Limb (tissue), 2 donors: ENCODE measurements around the gene ID2.
"Not testable (repeated sequence)": the region's sequence is repeated elsewhere in the genome, so short reads cannot be mapped to it uniquely, and the experiment has no call there.

Experiments used
- DNase-seq, 2 donors: peaks; one replicate each; pipeline ENCODE4 v3.0.0-alpha.2; 2016; ENCODE audit errors: extremely low spot score in 2 of 2

ID2 gene

DNA sequence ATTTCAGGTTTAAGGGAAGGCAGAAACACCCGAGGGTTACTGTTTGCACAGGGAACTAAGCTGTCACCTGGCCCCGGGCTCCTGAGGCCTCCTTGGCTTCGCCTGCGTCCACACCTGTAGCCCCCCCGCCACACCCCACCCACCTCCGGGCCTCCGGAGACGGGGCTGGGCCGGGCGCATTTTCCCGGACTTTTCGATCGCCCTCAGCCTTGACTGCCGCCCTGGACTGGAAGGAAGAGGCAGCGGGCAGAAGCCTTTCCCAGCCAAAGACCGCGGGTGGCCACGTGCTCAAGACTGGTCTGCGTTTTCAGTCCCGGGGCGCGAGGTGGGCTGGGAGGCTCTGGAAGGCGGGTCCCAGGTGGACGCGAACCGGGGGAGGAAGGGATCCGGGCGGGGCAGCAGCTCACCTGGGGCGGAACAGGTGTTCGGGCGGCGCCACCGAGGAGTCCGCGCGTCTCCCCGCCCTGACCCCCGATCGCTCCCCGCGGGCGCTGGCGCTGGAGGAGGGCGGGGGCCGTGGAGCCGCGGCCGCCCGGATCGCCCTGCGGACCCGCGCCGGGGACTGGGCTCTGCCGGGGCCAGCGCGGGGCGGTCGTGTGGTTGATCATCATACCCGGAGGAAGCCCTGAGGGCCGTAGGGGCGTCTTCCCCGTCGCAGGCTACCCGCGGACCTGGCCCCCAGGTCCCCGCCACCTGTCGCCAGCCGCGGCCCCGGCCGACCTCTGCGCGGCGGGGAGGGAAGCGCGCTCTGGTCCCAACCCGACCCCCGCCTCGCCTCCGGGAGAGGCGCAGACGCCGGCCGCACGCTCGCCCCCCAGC lies 3.2 kb downstream of the ID2 start:
- peak in 1 of 2 donors; percentile 72 for DNase-seq

DNA sequence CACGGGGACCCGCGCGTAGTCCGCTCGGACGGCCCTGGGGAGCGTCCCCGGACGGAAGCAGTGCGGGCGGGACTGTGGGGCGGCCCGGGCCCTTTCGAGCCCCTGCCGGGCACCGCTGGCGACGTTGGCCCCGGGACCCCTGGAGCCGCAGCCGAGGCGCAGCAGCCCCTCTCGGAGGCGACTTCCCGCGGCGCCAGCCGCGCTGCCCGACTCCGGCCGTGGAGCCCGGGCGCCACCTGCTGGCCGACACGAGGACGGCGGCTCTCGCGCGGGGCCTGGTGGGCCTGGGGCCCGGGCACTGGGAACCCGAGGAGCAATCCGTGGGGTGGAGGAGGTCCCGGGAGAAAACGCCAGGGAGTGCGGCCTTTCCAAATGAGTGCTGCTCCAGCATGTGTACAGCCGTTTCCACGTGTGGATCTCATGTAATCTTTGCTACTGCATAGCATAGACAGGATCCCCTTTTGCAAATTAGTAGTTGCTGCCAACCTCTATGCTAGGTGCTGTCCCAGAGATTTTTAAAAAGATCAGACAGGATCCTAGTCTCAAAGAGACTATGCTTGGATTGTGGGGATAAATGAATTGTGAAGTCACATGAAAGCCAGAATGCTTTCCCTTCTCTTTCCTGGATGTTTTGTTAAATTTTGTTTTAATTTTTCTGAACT lies 4.0 kb downstream of the ID2 start:
- peak; percentile 44 to 92 for DNase-seq

DNA sequence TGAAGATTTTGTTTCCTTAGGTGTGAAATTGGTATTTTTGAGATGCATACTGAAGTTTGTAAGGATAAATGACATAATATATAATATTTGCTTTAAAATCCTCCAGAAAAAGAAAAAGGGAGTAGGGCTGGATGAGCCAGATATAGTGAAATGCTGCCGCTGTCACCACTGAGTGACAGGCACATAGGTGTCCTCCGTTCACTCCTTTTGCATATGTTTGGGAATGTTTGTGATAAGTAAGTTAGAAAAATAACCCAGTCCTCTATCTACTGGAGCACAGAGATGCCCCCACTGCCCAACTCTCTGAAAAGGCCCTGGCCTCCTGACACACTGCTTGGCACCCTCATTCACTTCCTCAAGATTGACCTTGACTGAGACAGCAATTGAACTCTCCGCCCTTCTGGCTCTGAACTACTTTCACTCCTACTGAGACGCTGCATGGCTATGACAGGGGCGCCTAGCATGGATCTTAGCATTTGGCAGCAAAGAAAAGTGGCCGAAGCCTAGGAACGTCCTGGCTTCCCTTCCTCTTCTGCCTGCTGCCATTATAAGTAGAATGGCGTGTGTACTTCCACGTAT lies 10.1 kb downstream of the ID2 start:
- DNase-seq = no peak

DNA sequence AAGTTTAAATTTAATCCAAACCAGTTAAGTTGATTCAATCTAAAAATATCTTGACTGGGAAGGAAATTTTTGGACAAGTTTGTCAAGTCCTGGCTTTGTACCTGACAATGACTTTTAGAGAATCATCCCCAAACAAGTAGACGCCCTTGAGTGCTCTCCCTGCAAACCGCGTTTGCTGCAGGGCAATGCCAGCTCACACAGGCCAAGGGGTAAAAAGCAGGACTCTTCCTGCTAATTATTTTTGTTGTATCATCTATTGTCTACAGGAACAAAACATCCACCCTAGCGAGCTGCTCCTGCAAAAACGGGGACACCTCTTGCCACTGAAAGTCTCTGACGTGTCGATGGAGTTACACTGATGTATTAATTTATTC lies 10.9 kb downstream of the ID2 start:
- no peak for DNase-seq

DNA sequence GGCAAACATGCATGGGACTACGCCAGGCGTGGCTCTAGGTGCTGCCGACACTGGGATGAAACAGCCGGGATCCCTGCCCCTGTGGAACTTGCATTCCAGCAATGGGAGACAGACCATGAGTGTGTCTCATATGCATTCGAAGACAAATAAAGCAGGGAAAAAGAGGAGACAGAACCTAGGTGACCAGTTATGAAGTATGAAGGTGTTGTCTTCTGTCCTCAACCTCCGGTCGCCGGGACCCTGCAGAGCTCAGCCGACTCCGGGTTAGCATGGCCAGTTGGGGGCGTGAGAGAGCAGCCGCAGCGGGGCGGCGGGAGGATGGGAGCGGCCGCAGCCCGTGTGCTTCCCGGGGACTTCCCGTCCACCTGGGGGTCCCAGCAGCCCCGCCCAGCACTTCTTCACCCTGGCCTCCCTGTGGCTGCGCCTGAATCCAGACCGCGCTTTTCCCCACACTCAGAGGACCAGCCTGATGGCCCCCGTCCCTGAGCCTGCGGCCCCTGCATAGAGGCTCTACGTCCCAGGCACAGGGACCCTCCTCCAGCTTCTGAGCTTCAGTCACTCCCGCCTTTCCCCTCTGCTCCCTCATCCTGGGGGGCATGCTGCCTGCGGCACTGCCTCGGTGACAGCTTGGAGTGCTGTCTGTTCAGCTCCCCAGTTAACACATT lies 11.4 kb downstream of the ID2 start:
- peak in 1 of 2 donors; percentile 70 for DNase-seq

DNA sequence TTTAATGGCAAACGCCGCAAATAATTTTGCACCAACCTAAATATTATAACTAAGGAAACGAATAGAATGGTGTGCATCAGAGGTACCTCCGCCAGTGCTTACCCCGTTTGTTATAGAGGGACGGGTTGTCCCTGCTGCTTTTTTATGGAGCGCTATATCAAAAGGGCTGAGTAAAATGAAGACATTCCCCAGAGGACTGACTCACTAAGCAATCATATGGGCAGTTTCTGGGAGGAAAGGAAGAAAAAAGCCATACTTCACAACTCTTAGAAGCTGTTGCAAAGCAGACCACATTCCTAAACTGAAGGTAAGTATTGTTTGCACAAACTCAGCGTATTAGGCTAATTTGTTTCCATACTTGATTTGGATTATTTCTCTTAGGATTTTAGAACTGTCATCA lies 12.9 kb downstream of the ID2 start:
- DNase-seq = no peak

DNA sequence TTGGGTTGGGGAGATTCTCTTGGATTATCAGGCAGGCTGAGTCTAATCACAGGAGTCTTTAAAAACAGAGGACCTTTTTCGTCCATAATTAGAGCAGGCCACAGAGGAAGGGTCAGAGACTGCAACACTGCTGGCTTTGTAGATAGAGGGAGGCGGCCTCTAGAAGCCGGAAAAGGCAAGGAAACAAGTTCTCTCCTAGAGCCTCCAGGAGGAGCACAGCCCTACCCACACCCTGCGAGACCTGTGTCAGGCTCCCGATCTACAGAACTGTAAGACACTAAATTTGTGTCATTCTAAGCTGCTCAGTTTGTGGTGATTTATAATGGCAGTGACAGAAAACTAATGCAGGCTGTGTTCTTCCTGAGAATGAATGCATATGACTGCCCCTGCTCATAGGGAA lies 15.3 kb downstream of the ID2 start:
- no peak for DNase-seq

DNA sequence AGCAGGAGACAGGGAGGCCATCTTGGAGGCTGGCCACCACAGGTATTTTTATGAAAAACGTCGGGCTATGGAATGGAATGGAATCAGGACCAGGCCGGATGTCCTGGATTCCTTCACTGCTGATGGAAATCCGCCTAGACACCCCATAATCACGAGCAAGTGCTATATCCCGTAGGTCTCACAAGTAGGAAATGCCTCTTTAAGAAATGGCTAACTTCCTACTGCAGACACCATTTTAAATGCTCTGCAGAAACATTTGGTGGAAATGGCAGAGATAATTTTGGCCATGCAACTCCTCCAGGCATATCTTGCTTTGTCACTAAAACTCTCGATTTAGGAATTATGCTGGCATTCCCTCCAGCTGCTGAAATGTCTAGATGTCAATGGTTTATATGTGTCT lies 18.0 kb downstream of the ID2 start:
- DNase-seq = no peak

DNA sequence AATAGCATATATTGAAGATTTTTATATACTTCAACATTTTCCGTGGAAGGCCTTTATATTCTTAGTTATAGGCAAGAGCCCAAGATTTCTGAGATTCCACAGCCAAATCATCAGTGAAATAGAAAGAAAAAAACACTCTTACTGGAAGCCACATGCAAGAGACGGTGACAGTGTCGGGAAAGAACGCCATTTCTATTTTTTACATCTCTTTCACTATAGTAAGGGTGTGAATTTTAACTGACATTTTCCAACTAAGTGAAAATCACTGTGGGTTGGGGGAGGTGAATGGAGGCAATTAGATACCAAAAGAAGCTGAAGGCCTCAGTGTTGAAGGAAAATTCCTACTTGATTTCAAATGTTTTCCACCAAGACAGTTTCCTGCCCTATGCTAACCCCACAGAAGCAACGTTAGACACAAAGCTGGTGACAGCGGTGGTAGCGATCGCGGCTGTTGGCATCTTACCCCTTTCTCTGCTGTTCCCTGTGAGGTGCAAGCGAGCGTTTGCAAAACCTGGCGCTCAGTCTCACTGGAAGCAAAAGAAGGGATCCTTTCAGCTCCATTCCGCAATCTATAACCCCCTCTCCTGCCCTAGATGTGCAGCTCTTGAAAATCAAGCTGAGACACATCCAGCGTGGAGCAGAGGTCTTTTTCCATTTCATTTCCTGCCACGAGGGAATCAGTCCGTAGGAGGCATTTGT lies 20.0 kb downstream of the ID2 start:
- DNase-seq = no peak

DNA sequence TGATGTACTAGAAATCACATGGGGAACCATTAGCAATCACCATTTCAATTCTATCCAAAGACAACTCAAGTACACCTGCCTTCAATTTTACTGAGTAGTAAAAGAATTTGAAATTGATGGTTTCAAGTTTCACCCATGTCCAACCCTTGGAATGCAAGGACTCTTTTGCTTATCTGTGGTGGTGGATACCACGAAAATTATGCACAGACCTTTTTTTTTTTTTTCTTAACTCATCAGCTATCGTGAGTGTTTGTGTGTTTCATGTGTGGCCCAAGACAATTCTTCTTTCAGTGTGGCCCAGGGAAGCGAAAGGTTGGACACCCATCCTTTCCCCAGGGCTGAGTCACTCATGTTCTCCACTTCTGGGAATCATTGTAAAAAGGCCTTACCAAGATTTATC lies 23.1 kb downstream of the ID2 start:
- no peak for DNase-seq

DNA sequence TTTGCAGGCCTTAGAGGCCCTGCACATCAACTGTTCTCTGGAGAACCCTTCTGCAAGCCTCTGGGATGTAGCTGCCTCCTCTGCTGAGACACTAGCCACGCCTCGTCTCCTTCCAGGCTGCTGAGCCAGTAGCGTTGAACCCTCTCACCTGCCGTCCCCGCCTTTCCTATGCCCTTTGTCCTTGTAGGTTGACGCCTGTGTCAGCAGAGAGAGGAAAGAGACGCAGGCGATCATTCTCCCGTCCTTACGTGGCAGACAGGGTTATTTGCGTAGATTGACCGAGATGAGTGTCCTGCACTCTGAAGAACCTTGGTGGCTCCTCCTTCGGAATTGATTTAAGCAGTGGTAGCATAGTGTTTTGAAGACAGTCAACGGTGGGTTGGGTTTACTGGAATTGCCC lies 27.8 kb downstream of the ID2 start:
- DNase-seq = no peak

DNA sequence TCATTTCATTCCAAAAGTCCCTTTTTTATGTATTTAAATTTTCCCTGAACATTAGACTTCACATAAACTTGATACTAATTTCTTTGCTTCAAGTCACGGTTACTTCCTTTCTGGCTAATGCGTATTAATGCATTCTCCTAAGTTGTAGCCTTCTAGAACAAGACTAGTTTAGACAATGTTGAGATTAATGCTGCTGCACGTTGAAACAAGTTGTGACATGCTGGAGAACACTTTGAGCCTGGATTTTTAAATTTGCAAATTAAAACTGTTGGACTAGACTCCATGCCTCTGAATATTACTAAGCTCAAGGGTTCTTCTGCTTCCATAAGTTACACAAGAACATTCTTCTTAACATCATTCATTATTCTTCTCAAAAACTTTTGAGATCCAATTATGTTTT lies 29.1 kb downstream of the ID2 start:
- DNase-seq = no peak

DNA sequence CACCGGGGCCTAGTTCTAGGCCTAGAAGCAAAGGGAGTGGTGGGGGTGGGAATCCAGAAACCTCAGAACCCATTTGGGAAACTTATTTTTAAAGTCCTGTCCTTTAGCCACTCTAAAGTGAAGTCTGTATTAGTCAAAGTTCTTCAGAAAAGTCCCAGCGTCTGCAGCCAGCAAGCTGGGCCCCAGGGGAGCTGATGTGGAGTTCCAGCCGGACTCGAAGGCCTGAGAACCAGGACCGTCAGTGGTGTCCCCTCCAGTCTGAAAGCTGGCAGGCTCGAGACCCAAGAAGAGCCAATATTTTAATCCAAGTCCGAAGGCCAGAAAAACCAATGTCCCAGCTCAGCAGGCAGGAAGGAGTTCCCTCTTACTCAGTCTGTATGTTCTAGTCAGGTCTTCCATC lies 32.4 kb downstream of the ID2 start:
- DNase-seq = no peak

DNA sequence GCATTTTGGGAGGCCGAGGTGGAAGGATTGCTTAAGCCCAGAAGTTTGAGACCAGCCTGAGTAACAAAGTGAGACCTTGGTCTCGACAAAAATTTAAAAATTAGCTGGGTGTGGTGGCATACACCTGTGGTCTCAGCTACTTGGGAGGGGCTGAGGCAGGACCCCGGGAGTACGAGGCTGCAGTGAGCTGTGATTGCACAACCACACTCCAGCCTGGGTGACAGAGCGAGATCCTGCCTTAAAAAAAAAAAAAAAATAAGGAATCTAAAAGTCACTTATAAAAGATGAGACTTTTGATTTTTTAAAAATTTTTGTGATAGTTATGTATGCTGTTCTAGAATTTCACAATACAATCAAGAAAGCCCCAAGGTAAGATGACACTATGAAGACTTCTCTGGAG lies 33.1 kb downstream of the ID2 start:
- no peak for DNase-seq

DNA sequence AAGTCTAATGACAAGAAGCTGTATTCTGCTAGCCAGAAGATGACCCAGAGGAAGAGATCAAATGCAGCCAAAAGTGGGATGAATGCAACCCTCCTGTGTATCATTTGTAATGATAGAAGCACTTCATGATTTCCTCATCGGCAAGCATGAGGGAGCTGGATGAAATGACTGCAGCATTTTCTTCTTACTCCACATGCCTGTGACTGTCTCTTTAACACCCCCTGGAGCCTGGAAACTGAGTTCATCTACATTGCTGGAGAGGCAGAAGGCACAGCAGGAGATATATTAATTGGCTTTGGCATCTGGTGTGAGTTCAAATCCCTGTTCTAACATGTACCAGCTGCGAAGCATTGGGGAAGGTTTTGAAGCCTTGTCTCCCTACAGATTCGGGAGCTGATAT lies 37.7 kb downstream of the ID2 start:
- DNase-seq = no peak

DNA sequence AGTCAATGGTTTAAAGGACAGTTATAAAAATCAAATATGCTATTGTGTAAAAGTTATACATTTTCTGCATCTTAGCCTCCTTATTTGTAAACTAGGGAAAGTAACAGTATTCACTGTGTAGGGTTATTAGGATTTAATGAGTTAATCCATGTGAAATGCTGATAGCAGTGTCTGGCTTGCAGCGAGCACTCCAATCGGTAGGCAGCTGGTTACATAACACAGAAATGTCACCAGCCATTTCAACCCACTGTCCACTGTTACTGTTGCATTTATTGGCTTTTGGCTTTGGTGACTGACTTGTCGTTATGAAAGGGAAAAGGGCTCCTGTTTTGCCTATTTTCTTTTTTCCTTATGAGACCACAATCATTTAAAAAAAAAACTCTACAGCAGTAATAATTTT lies 38.9 kb downstream of the ID2 start:
- DNase-seq = no peak

DNA sequence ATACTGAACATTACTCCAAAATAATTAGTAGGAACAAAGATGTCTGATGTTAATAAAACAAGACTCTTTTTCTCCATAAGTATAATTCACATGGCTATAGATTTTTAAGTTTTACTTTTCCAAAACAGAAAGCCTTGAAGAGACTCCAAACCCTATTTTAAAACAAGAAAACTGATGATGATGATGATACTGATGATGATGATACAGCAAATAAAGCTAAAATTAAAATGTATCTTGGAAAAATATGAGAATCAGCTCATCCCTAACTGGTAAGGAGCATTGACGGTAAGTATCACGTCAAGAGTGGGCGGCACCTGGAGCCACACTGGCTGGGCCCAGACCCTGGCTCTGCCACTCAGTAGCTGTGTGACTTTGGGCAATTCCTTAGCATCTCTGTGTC lies 39.6 kb downstream of the ID2 start:
- DNase-seq = no peak

DNA sequence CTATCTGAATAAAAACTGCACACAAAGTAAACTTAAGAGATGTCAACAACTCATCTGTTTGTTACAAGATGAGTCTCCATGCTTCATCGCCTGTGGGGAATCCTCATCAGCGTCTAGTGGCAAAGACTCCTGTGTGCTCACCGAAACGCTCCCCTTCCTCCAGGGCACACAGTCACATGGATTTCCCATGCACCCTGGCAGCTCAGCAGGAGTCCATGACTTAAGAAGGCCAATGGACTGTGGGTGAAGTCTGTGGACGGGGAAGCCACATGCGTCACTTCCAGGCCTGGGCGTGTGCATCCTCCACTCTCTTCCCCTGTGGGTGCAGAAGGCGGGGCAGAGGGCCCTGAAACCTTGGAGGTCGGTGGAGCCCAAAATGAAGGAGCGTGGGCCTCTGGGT lies 41.1 kb downstream of the ID2 start:
- no peak for DNase-seq

DNA sequence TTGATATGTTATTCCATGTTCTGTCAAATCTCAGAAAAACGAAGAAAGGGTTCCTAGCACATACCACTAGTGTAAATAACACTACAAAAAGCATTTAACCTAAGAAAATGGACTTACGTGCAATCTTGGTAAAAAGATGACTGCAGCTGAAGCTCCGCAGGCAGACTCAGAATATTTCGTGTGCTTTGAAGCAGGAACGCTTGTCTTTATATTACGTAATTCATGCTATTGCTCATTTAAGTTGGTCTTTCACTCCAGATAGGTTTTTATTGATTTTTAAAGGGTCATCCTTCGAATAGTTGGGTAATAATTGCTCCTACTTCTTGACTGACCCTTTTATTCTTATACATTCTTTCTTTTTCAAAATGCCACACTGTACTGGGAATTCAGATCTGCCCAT lies 44.0 kb downstream of the ID2 start:
- DNase-seq = no peak

DNA sequence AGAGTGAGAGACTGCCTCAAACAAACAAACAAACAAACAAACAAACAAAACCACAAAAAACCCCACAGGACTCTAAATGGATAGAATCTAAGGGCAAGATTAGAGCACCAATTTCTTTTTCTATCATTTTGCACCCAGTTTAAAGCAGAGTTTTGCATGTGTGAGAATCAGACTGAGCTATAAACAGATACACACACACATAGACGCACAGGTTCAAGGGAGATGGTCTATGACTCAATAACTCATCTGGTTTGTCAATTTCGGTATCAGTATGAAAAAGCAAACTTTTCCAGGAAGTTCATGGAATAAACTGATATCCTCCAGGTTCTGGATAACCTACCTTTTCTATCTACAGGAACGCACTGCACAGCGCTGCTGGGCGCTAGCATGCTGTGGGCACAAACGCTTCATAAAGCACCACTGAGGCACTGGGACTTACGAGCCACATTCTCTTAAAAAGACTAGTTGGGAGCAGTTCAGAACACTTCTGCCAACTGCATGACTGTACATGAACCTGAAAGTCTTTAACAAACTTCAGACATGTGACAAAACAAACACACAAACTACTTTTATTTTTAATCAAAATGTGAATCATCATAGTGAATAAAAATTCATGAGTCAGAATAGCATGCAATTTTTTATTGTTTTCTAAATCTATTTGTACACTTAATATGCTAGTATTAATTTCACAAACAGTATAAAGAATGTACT lies 46.6 kb downstream of the ID2 start:
- no peak for DNase-seq

DNA sequence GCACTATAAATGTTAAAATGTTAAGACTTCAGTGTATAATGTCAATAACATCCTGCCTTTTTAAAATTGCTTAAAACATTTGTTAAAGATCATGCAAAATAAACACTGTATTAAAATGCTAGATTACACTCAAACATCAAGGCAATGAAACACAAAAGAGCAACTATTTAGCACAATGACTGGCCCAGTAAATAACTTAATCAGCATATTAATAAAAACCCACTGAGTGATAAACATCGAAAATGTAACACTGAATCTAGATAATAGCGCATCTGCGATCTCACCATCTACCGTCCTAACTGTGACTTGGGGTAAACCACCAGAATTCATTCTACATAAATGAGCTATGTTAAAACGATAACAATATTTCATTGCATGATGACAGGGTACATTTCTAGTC lies 47.2 kb downstream of the ID2 start:
- DNase-seq = not testable (repeated sequence)
